Activated CD4-positive, alpha-beta T cell treated with anti-CD3 and anti-CD28 coated beads for 36 hours (primary cell): ENCODE data around the gene KCTD12. TPM values are rescaled to one million over a fixed set of nuclear protein-coding genes. Genes with fewer than 3 reads are reported as not detected.
A peak's percentile ranks its signal among the peaks of the same experiment; 100 is the strongest.
"Not testable (repeated sequence)": the region's sequence is repeated elsewhere in the genome, so short reads cannot be mapped to it uniquely, and the experiment has no call there.

Source experiments
- ATAC-seq: fragments of 200-7000 bp; cut with Tn5 transposase; one replicate; pipeline ENCODE4 v1.10.0; 2021; ENCODE audit warnings: mild to moderate bottlenecking, moderate library complexity
- CTCF ChIA-PET: fragments of 350-600 bp; sonication (Branson Sonifier 250); formaldehyde crosslinking; loops from one replicate; lab custom pipeline; 2021; ENCODE audit warnings: antibody characterized with exemption; lab: Charles Lee
- POLR2A ChIA-PET: fragments of 350-600 bp; sonication (Branson Sonifier 250); formaldehyde crosslinking; loops from one replicate; lab custom pipeline; 2021; ENCODE audit warnings: antibody characterized with exemption, inconsistent platforms; lab: Charles Lee
- DNase-seq: peaks from one replicate; pipeline ENCODE4 v3.0.0-alpha.2; 2020
- H3K27ac Mint-ChIP-seq: one replicate; pipeline ENCODE4 v1.8.0; 2021; ENCODE audit warnings: mixed read lengths
- H3K27me3 Mint-ChIP-seq: one replicate; pipeline ENCODE4 v1.8.0; 2021; ENCODE audit warnings: mixed read lengths
- H3K36me3 Mint-ChIP-seq: one replicate; pipeline ENCODE4 v1.8.0; 2021; ENCODE audit warnings: low read depth, mixed read lengths
- H3K4me1 Mint-ChIP-seq: one replicate; pipeline ENCODE4 v1.8.0; 2021; ENCODE audit warnings: mixed read lengths
- H3K4me3 Mint-ChIP-seq: one replicate; pipeline ENCODE4 v1.8.0; 2021; ENCODE audit warnings: mild to moderate bottlenecking, moderate library complexity, mixed read lengths
- H3K9me3 Mint-ChIP-seq: one replicate; pipeline ENCODE4 v1.8.0; 2021; ENCODE audit warnings: low read depth, mixed read lengths
- intact Hi-C, 2 experiments: fragments of 100-400 bp; cut with DNase I in 1 of 2; cut with micrococcal nuclease in 1 of 2; formaldehyde crosslinking; loops; one replicate each; pipeline versions ENCODE4 v1.14.2 to v1.15.1; 2022 to 2024; cut with DNase I, micrococcal nuclease
- total RNA-seq, 2 experiments: library from RNA; stranded (reverse); gene quantifications; one replicate each; pipeline ENCODE4 v1.2.3, GENCODE V29; 2021

KCTD12 gene
- total RNA-seq, 2 experiments from 2014 or later: 9.9 to 11.1 TPM

GRCh38 chr13:76913898-76914297 is 27.7 kb upstream of the KCTD12 start:
- no peaks in the 10 kb centered on the region for H3K4me1 Mint-ChIP-seq
- H3K36me3 Mint-ChIP-seq: no peaks in the 10 kb centered on the region
- H3K27ac Mint-ChIP-seq: no peak overlapping the region
- H3K9me3 Mint-ChIP-seq: no peaks in the 10 kb centered on the region
- no peak overlapping the region for H3K4me3 Mint-ChIP-seq
- peaks cover 2% of the 10 kb centered on the region for H3K27me3 Mint-ChIP-seq
- intact Hi-C loops: no loop called here
- DNase-seq (no peak), ATAC-seq (no peak)
- ChIA-PET POLR2A (no interaction called here), CTCF (interaction anchor here (1.2 kb wide), 1 partner anchor 10 kb away, joined by 3 read pairs; no protein-coding TSS in a partner anchor)

- Mint-ChIP-seq H3K27ac (no peak overlapping the region), H3K36me3 (no peaks in the 10 kb centered on the region), H3K4me1 (no peaks in the 10 kb centered on the region), H3K4me3 (no peak overlapping the region), H3K27me3 (peaks cover 2% of the 10 kb centered on the region), H3K9me3 (no peaks in the 10 kb centered on the region)
- intact Hi-C loops: no loop called here
- DNase-seq: no peak
- POLR2A ChIA-PET: no interaction called here
- no peak for ATAC-seq
- CTCF ChIA-PET: interaction anchor here (1.0 to 1.4 kb wide), 2 partner anchors 9 to 68 kb away, joined by 3 to 4 read pairs; no protein-coding TSS in a partner anchor
Measured at GRCh38 chr13:76912476-76912875, 26.3 kb upstream of the KCTD12 start.

GRCh38 chr13:76904507-76904906 is 18.3 kb upstream of the KCTD12 start:
- Mint-ChIP-seq H3K27ac (no peak overlapping the region), H3K27me3 (peaks cover 8% of the 10 kb centered on the region), H3K4me3 (no peak overlapping the region), H3K36me3 (no peaks in the 10 kb centered on the region), H3K9me3 (no peaks in the 10 kb centered on the region), H3K4me1 (no peaks in the 10 kb centered on the region)
- intact Hi-C loops: loop anchor here (5.0 to 10.0 kb wide), 3 partner anchors 430 to 1207 kb away; no protein-coding TSS in a partner anchor
- ATAC-seq (no peak), DNase-seq (no peak)
- CTCF ChIA-PET: interaction anchor here (0.8 to 3.0 kb wide), 21 partner anchors 13 to 1209 kb away, joined by 3 to 23 read pairs (median 4); partner anchors contain the start of gene KCTD12
- POLR2A ChIA-PET: no interaction called here

GRCh38 chr13:76903544-76904162 is 17.4 kb upstream of the KCTD12 start:
- Mint-ChIP-seq H3K27me3 (peaks cover 10% of the 10 kb centered on the region), H3K4me3 (no peak overlapping the region), H3K9me3 (peaks cover 5% of the 10 kb centered on the region), H3K36me3 (peaks cover 3% of the 10 kb centered on the region), H3K4me1 (no peaks in the 10 kb centered on the region), H3K27ac (no peak overlapping the region)
- ATAC-seq: peak; percentile 80
- CTCF ChIA-PET: interaction anchor here (0.6 to 3.0 kb wide), 41 partner anchors 8 to 1208 kb away, joined by 3 to 23 read pairs (median 3); partner anchors contain the start of gene KCTD12
- peak; percentile 79 for DNase-seq
- POLR2A ChIA-PET: no interaction called here
- intact Hi-C loops: loop anchor here (1.0 to 10.0 kb wide), 8 partner anchors 81 to 1206 kb away; no protein-coding TSS in a partner anchor

GRCh38 chr13:76899066-76899465 is 12.9 kb upstream of the KCTD12 start:
- DNase-seq, H3K36me3 Mint-ChIP-seq, POLR2A ChIA-PET, intact Hi-C loops, H3K4me3 Mint-ChIP-seq, H3K27ac Mint-ChIP-seq, ATAC-seq, H3K9me3 Mint-ChIP-seq, H3K27me3 Mint-ChIP-seq, H3K4me1 Mint-ChIP-seq: not testable (repeated sequence)
- CTCF ChIA-PET: interaction anchor here (0.7 to 1.9 kb wide), 3 partner anchors 10 to 96 kb away, joined by 3 to 5 read pairs (median 4); no protein-coding TSS in a partner anchor

- H3K36me3 Mint-ChIP-seq, ATAC-seq, DNase-seq, intact Hi-C loops, H3K4me3 Mint-ChIP-seq, H3K9me3 Mint-ChIP-seq, H3K27me3 Mint-ChIP-seq, POLR2A ChIA-PET, H3K27ac Mint-ChIP-seq: not testable (repeated sequence)
- H3K4me1 Mint-ChIP-seq: peaks cover 12% of the 10 kb centered on the region
- CTCF ChIA-PET: interaction anchor here (0.8 to 1.2 kb wide), 3 partner anchors 14 to 80 kb away, joined by 3 to 5 read pairs (median 4); no protein-coding TSS in a partner anchor
Measured at GRCh38 chr13:76897171-76897570, 11.0 kb upstream of the KCTD12 start.

GRCh38 chr13:76894401-76895110 is 8.4 kb upstream of the KCTD12 start:
- H3K4me1 Mint-ChIP-seq: peaks cover 12% of the 10 kb centered on the region
- peaks cover 5% of the 10 kb centered on the region for H3K9me3 Mint-ChIP-seq
- H3K27ac Mint-ChIP-seq: no peak overlapping the region
- no peak for DNase-seq
- no peak overlapping the region for H3K4me3 Mint-ChIP-seq
- intact Hi-C loops: no loop called here
- peak; percentile 74 for ATAC-seq
- ChIA-PET CTCF (interaction anchor here (0.8 to 2.1 kb wide), 5 partner anchors 8 to 72 kb away, joined by 3 to 11 read pairs (median 3); partner anchors contain the start of gene KCTD12), POLR2A (no interaction called here)
- peaks cover 3% of the 10 kb centered on the region for H3K36me3 Mint-ChIP-seq
- H3K27me3 Mint-ChIP-seq: peaks cover 9% of the 10 kb centered on the region

GRCh38 chr13:76892488-76892887 is 6.3 kb upstream of the KCTD12 start:
- CTCF ChIA-PET: interaction anchor here (2.0 kb wide), 1 partner anchor 11 kb away, joined by 10 read pairs; no protein-coding TSS in a partner anchor
- Mint-ChIP-seq H3K4me1 (peaks cover 12% of the 10 kb centered on the region), H3K36me3 (no peaks in the 10 kb centered on the region), H3K27me3 (peaks cover 9% of the 10 kb centered on the region), H3K4me3 (no peak overlapping the region), H3K9me3 (no peaks in the 10 kb centered on the region), H3K27ac (no peak overlapping the region)
- POLR2A ChIA-PET: no interaction called here
- ATAC-seq (no peak), DNase-seq (no peak)
- intact Hi-C loops: no loop called here

- ATAC-seq (no peak), DNase-seq (no peak)
- no peaks in the 10 kb centered on the region for H3K9me3 Mint-ChIP-seq
- POLR2A ChIA-PET: no interaction called here
- peaks cover 20% of the 10 kb centered on the region for H3K4me1 Mint-ChIP-seq
- peaks cover 12% of the 10 kb centered on the region for H3K27me3 Mint-ChIP-seq
- H3K36me3 Mint-ChIP-seq: no peaks in the 10 kb centered on the region
- H3K4me3 Mint-ChIP-seq: no peak overlapping the region
- H3K27ac Mint-ChIP-seq: no peak overlapping the region
- CTCF ChIA-PET: interaction anchor here (1.5 kb wide), 1 partner anchor 14 kb away, joined by 4 read pairs; no protein-coding TSS in a partner anchor
- intact Hi-C loops: no loop called here
Measured at GRCh38 chr13:76890021-76890420, 3.8 kb upstream of the KCTD12 start.

GRCh38 chr13:76889254-76889653 is 3.0 kb upstream of the KCTD12 start:
- ATAC-seq (no peak), DNase-seq (no peak)
- ChIA-PET POLR2A (no interaction called here), CTCF (interaction anchor here (0.8 to 1.5 kb wide), 4 partner anchors 10 to 15 kb away, joined by 3 to 4 read pairs (median 4); no protein-coding TSS in a partner anchor)
- peaks cover 19% of the 10 kb centered on the region for H3K4me1 Mint-ChIP-seq
- no peaks in the 10 kb centered on the region for H3K36me3 Mint-ChIP-seq
- intact Hi-C loops: loop anchor here (5.0 to 10.0 kb wide), 6 partner anchors 103 to 1404 kb away; partner anchors contain the start of genes CLN5 (in 1 of the 2), TBC1D4 (in 1 of the 2) and UCHL3 (in 1 of the 2)
- H3K4me3 Mint-ChIP-seq: no peak overlapping the region
- no peak overlapping the region for H3K27ac Mint-ChIP-seq
- H3K27me3 Mint-ChIP-seq: peaks cover 12% of the 10 kb centered on the region
- no peaks in the 10 kb centered on the region for H3K9me3 Mint-ChIP-seq

- ATAC-seq (no peak), DNase-seq (no peak)
- Mint-ChIP-seq H3K27ac (no peak overlapping the region), H3K36me3 (no peaks in the 10 kb centered on the region), H3K27me3 (peaks cover 10% of the 10 kb centered on the region), H3K4me1 (peaks cover 20% of the 10 kb centered on the region), H3K9me3 (no peaks in the 10 kb centered on the region), H3K4me3 (no peak overlapping the region)
- POLR2A ChIA-PET: no interaction called here
- intact Hi-C loops: loop anchor here (5.0 to 10.0 kb wide), 6 partner anchors 104 to 1404 kb away; partner anchors contain the start of genes CLN5 (in 1 of the 2), TBC1D4 (in 1 of the 2) and UCHL3 (in 1 of the 2)
- CTCF ChIA-PET: interaction anchor here (1.0 to 1.2 kb wide), 2 partner anchors 11 to 13 kb away, joined by 3 to 4 read pairs; no protein-coding TSS in a partner anchor
Measured at GRCh38 chr13:76888421-76888820, 2.2 kb upstream of the KCTD12 start.
